ENCODE data around the gene TOP2B. TPM values are rescaled to one million over a fixed set of nuclear protein-coding genes. Genes with fewer than 3 reads are reported as not detected.

Gene TOP2B
- total RNA-seq, 1 experiment from 2014 or later = 181 TPM

- no peak overlapping the region for H2BK20ac ChIP-seq (ENCODE audit: low read depth, low read length, poor library complexity, severe bottlenecking)
- no peak for TF ChIP-seq CTCF (conservative IDR thresholded peaks at IDR 0.05)
- H3K4me2 ChIP-seq (ENCODE audit: insufficient read depth, insufficient read length, low read length) = no peak overlapping the region
- H2AK5ac ChIP-seq (ENCODE audit: insufficient read length, low read length) = no peak overlapping the region
- no peaks in the 10 kb centered on the region for H3K4me1 ChIP-seq (ENCODE audit: insufficient read depth, low read length)
- Mint-ChIP-seq H3K36me3 (ENCODE audit: insufficient read depth in 1 of 3, low read depth in 3 of 3) (no peaks in the 10 kb centered on the region), H3K4me1 (no peaks in the 10 kb centered on the region), H3K4me3 (no peak overlapping the region), H3K9me3 (peaks cover 0 to 2% of the 10 kb centered on the region in 2 experiments; a peak in 1 of 5 replicates), H3K27ac (no peak overlapping the region), H3K27me3 (ENCODE audit: low read depth) (no peaks in the 10 kb centered on the region)
- H3K9me3 ChIP-seq (ENCODE audit: control insufficient read depth, low read depth, low read length) = no peaks in the 10 kb centered on the region
- H4K91ac ChIP-seq (ENCODE audit: insufficient read length, low read depth, low read length) = no peak overlapping the region
- H3K18ac ChIP-seq (ENCODE audit: insufficient read length, low read depth, low read length) = no peak overlapping the region
- no peak for DNase-seq
- no peak overlapping the region for H2AFZ ChIP-seq (ENCODE audit: low read length)
- no peak overlapping the region for H3T11ph ChIP-seq (ENCODE audit: low read length)
- no peaks in the 10 kb centered on the region for H3K27me3 ChIP-seq (ENCODE audit: insufficient read depth, low read length)
- H3K79me1 ChIP-seq (ENCODE audit: insufficient read depth, low read depth, low read length, poor library complexity, severe bottlenecking) = no peaks in the 10 kb centered on the region
- H3K4ac ChIP-seq (ENCODE audit: low read depth, low read length) = no peak overlapping the region
- no peak overlapping the region for H4K5ac ChIP-seq (ENCODE audit: insufficient read length, low read depth, low read length)
- H3K56ac ChIP-seq (ENCODE audit: insufficient read length, low read depth, low read length) = no peak overlapping the region
- no peak overlapping the region for H4K8ac ChIP-seq (replicated peaks; ENCODE audit: insufficient read length, low read depth, low read length)
- H3K9ac ChIP-seq (ENCODE audit: extremely low read depth, insufficient read length, low read length) = no peak overlapping the region
- no peaks in the 10 kb centered on the region for H3K23me2 ChIP-seq (ENCODE audit: insufficient read length, low read depth, low read length, poor library complexity, severe bottlenecking)
- H2BK15ac ChIP-seq (ENCODE audit: low read depth, low read length) = no peak overlapping the region
- no peak overlapping the region for H2BK120ac ChIP-seq (ENCODE audit: low read depth, low read length, poor library complexity, severe bottlenecking)
- H3K23ac ChIP-seq (ENCODE audit: insufficient read length, low read depth, low read length) = no peak overlapping the region
- H2BK12ac ChIP-seq (ENCODE audit: insufficient read length, low read depth, low read length) = no peak overlapping the region
- H2BK5ac ChIP-seq (ENCODE audit: insufficient read length, low read length) = no peak overlapping the region
- no peaks in the 10 kb centered on the region for H3K79me2 ChIP-seq (ENCODE audit: insufficient read depth, low read length)
- no peaks in the 10 kb centered on the region for H4K20me1 ChIP-seq (ENCODE audit: control insufficient read depth, insufficient read depth, insufficient read length)
- no CpG with 5 or more reads among the region's 6 CpGs for WGBS (ENCODE audit: extremely low coverage, insufficient read length, low lambda C conversion rate)
- H3K27ac ChIP-seq (ENCODE audit: insufficient read length, low read depth, low read length) = no peak overlapping the region
- H3K14ac ChIP-seq (ENCODE audit: insufficient read depth, low read length) = no peak overlapping the region
Observed at GRCh38 chr3:25679642-25680302, 15.1 kb upstream of the TOP2B start.
